Putamen (tissue), 1 donor: ENCODE results near the gene B3GAT1.
A peak's percentile ranks its signal among the peaks of the same experiment; 100 is the strongest.
"Not testable (repeated sequence)": the region's sequence is repeated elsewhere in the genome, so short reads cannot be mapped to it uniquely, and the experiment has no call there.

ENCODE experiments used
- DNase-seq: peaks from one replicate; pipeline ENCODE4 v3.0.0-alpha.2; 2016; ENCODE audit warnings: low spot score

B3GAT1 gene

GRCh38 chr11:134412203-134413042, at the start of gene B3GAT1:
Gene B3GAT1 (minus strand): TSS chr11:134412242. CDS start chr11:134387659, 24,583 bp downstream.
- peak; percentile 97 for DNase-seq

GRCh38 chr11:134461621-134462020, 49.6 kb upstream of the B3GAT1 start:
- DNase-seq, result no peak

- no peak for DNase-seq
Measured at GRCh38 chr11:134460881-134461280, 48.8 kb upstream of the B3GAT1 start.

GRCh38 chr11:134460062-134460561, 48.1 kb upstream of the B3GAT1 start:
- no peak for DNase-seq

- DNase-seq, result no peak
Measured at GRCh38 chr11:134459246-134460061, 47.4 kb upstream of the B3GAT1 start.

- DNase-seq, result not testable (repeated sequence)
Measured at GRCh38 chr11:134457411-134458007, 45.5 kb upstream of the B3GAT1 start.

- DNase-seq, result no peak
Measured at GRCh38 chr11:134455516-134455915, 43.5 kb upstream of the B3GAT1 start.

GRCh38 chr11:134454146-134454690, 42.2 kb upstream of the B3GAT1 start:
- no peak for DNase-seq

GRCh38 chr11:134453441-134453840, 41.4 kb upstream of the B3GAT1 start:
- peak; percentile 45 for DNase-seq

GRCh38 chr11:134452838-134453155, 40.8 kb upstream of the B3GAT1 start:
- no peak for DNase-seq

GRCh38 chr11:134452026-134452837, 40.2 kb upstream of the B3GAT1 start:
- DNase-seq, result peak; percentile 52

GRCh38 chr11:134450186-134450585, 38.1 kb upstream of the B3GAT1 start:
- DNase-seq, result no peak

- no peak for DNase-seq
Measured at GRCh38 chr11:134449713-134450112, 37.7 kb upstream of the B3GAT1 start.

- DNase-seq, result no peak
Measured at GRCh38 chr11:134449051-134449450, 37.0 kb upstream of the B3GAT1 start.

GRCh38 chr11:134447696-134448095, 35.7 kb upstream of the B3GAT1 start:
- DNase-seq, result no peak

- DNase-seq, result no peak
Measured at GRCh38 chr11:134445601-134446325, 33.7 kb upstream of the B3GAT1 start.

GRCh38 chr11:134444160-134445108, 32.4 kb upstream of the B3GAT1 start:
- not testable (repeated sequence) for DNase-seq

GRCh38 chr11:134443246-134443645, 31.2 kb upstream of the B3GAT1 start:
- DNase-seq, result no peak

- no peak for DNase-seq
Measured at GRCh38 chr11:134442246-134442645, 30.2 kb upstream of the B3GAT1 start.

GRCh38 chr11:134441706-134442105, 29.7 kb upstream of the B3GAT1 start:
- no peak for DNase-seq
